Upper lobe of left lung (tissue), 4 donors: Measurements from ENCODE around the gene ARHGEF10L.

Source experiments
- EP300 ChIP-seq, 4 donors: sonication (generic); formaldehyde crosslinking; IDR thresholded peaks; one replicate each; pipeline ENCODE4 v1.5.1; 2017; ENCODE audit warnings: antibody characterized with exemption in 4 of 4, control low read depth in 2 of 4
- POLR2A ChIP-seq, 4 donors: fragments of 450-650 bp; IDR thresholded peaks; one replicate each; pipeline ENCODE4 v1.5.1; 2016 to 2017; ENCODE audit warnings: antibody characterized with exemption in 4 of 4, mild to moderate bottlenecking in 2 of 4
- POLR2AphosphoS5 ChIP-seq, 2 donors: sonication (generic); formaldehyde crosslinking; IDR thresholded peaks; one replicate each; pipeline ENCODE4 v1.5.1; 2017; ENCODE audit warnings: antibody characterized with exemption in 2 of 2
- TF ChIP-seq, protein P1 (sequence below), 6 experiments: fragments of 450-650 bp in 4 of 6; fragments of 200-600 bp in 2 of 6; sonication (generic) in 2 of 6; IDR thresholded peaks; one replicate each; pipeline ENCODE4 v1.5.1; 2016 to 2019; ENCODE audit warnings: antibody characterized with exemption in 6 of 6

DNA sequence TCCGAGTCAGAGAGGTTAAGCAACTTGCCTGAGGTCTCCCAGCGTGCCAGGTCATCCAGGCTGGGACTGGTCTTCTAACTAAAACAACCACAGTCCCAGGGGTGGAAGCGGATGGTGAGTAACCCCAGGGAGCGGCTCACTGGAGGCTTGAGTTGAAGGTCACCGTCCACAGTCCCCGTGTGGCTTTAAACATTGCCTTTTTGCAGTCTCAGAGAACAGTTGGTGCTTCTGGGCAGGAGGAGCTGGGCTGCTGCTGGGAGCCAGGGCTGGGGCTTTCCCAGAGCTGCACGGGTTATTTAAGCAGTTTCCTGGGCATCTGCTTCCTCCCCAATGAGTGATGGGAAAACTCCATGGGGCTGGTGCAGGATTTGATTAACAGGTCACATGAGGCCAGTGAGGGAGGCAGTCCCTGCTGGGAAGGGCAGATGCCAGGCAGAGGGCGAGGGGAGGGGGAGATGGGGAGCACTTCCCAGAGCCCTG, 12.3 kb downstream of the ARHGEF10L start:
- TF ChIP-seq POLR2A (IDR thresholded peaks at IDR 0.05) (no peak), EP300 (IDR thresholded peaks at IDR 0.05) (no peak), POLR2AphosphoS5 (IDR thresholded peaks at IDR 0.05) (no peak)
- TF ChIP-seq, protein P1, sequence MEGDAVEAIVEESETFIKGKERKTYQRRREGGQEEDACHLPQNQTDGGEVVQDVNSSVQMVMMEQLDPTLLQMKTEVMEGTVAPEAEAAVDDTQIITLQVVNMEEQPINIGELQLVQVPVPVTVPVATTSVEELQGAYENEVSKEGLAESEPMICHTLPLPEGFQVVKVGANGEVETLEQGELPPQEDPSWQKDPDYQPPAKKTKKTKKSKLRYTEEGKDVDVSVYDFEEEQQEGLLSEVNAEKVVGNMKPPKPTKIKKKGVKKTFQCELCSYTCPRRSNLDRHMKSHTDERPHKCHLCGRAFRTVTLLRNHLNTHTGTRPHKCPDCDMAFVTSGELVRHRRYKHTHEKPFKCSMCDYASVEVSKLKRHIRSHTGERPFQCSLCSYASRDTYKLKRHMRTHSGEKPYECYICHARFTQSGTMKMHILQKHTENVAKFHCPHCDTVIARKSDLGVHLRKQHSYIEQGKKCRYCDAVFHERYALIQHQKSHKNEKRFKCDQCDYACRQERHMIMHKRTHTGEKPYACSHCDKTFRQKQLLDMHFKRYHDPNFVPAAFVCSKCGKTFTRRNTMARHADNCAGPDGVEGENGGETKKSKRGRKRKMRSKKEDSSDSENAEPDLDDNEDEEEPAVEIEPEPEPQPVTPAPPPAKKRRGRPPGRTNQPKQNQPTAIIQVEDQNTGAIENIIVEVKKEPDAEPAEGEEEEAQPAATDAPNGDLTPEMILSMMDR (IDR thresholded peaks at IDR 0.05) = no peak
